HEK293 (cell line): ENCODE measurements around the gene SLC18B1.

Source experiments
- AEBP2 ChIP-seq: fragments of 450-650 bp; formaldehyde crosslinking; IDR thresholded peaks from 2 replicates; pipeline ENCODE4 v1.5.1; 2016; ENCODE audit warnings: missing biosample characterization, missing genetic modification characterization, borderline replicate concordance
- ATF2 ChIP-seq: fragments of 450-650 bp; formaldehyde crosslinking; IDR thresholded peaks from 2 replicates; pipeline ENCODE4 v1.5.1; 2016; ENCODE audit warnings: missing biosample characterization, missing genetic modification characterization, low read depth
- CTCF ChIP-seq: fragments of 450-650 bp; formaldehyde crosslinking; IDR thresholded peaks from 2 replicates; pipeline ENCODE4 v1.5.1; 2016; ENCODE audit warnings: missing biosample characterization, missing genetic modification characterization
- GFI1B ChIP-seq: fragments of 450-650 bp; formaldehyde crosslinking; IDR thresholded peaks from 2 replicates; pipeline ENCODE4 v1.5.1; 2016; ENCODE audit warnings: missing biosample characterization, missing genetic modification characterization
- PRDM1 ChIP-seq: fragments of 450-650 bp; formaldehyde crosslinking; IDR thresholded peaks from 2 replicates; pipeline ENCODE4; 2016; ENCODE audit warnings: missing biosample characterization, missing genetic modification characterization
- ZBTB11 ChIP-seq: fragments of 450-650 bp; formaldehyde crosslinking; conservative IDR thresholded peaks from 2 replicates; pipeline ENCODE4 v1.5.1; 2016; ENCODE audit warnings: low read depth, missing biosample characterization, missing genetic modification characterization
- ZBTB6 ChIP-seq: fragments of 450-650 bp; formaldehyde crosslinking; IDR thresholded peaks from 2 replicates; pipeline ENCODE4 v1.5.1; 2017; ENCODE audit warnings: missing biosample characterization, missing genetic modification characterization
- ZBTB7A ChIP-seq: fragments of 450-650 bp; formaldehyde crosslinking; IDR thresholded peaks from 2 replicates; pipeline ENCODE4 v1.5.1; 2016; ENCODE audit warnings: low read depth, missing biosample characterization, missing genetic modification characterization
- ZNF140 ChIP-seq: fragments of 450-650 bp; formaldehyde crosslinking; IDR thresholded peaks from 2 replicates; pipeline ENCODE4 v1.5.1; 2016; ENCODE audit warnings: missing biosample characterization, missing genetic modification characterization
- ZNF274 ChIP-seq, 2 experiments: fragments of 200-500 bp in 1 of 2; fragments of 450-650 bp in 1 of 2; sonication (Bioruptor generic) in 1 of 2; formaldehyde crosslinking in 1 of 2; IDR thresholded peaks; 2 replicates each; pipeline versions ENCODE4 v1.5.1 to v1.6.1; 2014 to 2016; ENCODE audit warnings: borderline replicate concordance in 1 of 2, inconsistent platforms in 1 of 2, low read length in 1 of 2, missing biosample characterization in 1 of 2, missing genetic modification characterization in 1 of 2
- ZNF530 ChIP-seq: fragments of 450-650 bp; formaldehyde crosslinking; IDR thresholded peaks from 2 replicates; pipeline ENCODE4 v1.5.1; 2016; ENCODE audit warnings: low read depth, missing biosample characterization, missing genetic modification characterization
- ZNF658 ChIP-seq: fragments of 450-650 bp; formaldehyde crosslinking; IDR thresholded peaks from 2 replicates; pipeline ENCODE4; 2016; ENCODE audit warnings: missing biosample characterization, missing genetic modification characterization

GRCh38 chr6:132785936-132786335 is 12.5 kb downstream of the SLC18B1 start:
- TF ChIP-seq CTCF = no peak
- no peak for TF ChIP-seq ZBTB11 (tag by site-specific recombination)
- no peak for TF ChIP-seq ZNF530 (tag by site-specific recombination)
- no peak for TF ChIP-seq ZBTB7A (tag by site-specific recombination)
- TF ChIP-seq PRDM1 (tag by site-specific recombination) = no peak
- TF ChIP-seq AEBP2 (tag by site-specific recombination) = no peak
- TF ChIP-seq ZNF274 (IDR thresholded peaks at IDR 0.05; ENCODE audit: low read length) = no peak
- no peak for TF ChIP-seq ZNF274 (tag by site-specific recombination; IDR thresholded peaks at IDR 0.05; ENCODE audit: borderline replicate concordance)
- no peak for TF ChIP-seq ZNF658 (tag by site-specific recombination)
- no peak for TF ChIP-seq GFI1B (tag by site-specific recombination)
- no peak for TF ChIP-seq ZBTB6 (tag by site-specific recombination)
- no peak for TF ChIP-seq ATF2 (tag by site-specific recombination)
- TF ChIP-seq ZNF140 (tag by site-specific recombination) = no peak
